Endodermal cell (in vitro differentiated cells): ENCODE measurements around the gene TTC13. TPM values are rescaled to one million over a fixed set of nuclear protein-coding genes. Genes with fewer than 3 reads are reported as not detected.
A peak's percentile ranks its signal among the peaks of the same experiment; 100 is the strongest.

Experiments used
- DNase-seq: peaks from one replicate; pipeline ENCODE4 v3.0.0-alpha.2; 2017
- H3K27ac ChIP-seq: 2 replicates; pipeline ENCODE4 v1.5.1; 2013; ENCODE audit warnings: mild to moderate bottlenecking, low read depth, low read length, moderate library complexity
- H3K27me3 ChIP-seq: 2 replicates; pipeline ENCODE4 v1.6.1; 2013; ENCODE audit warnings: mild to moderate bottlenecking, low read length, moderate library complexity; ENCODE audit not compliant: insufficient read depth, control insufficient read depth, poor library complexity, severe bottlenecking
- H3K36me3 ChIP-seq: 2 replicates; pipeline ENCODE4 v1.7.0; 2013; ENCODE audit warnings: mild to moderate bottlenecking, low read length, moderate library complexity; ENCODE audit not compliant: control insufficient read depth, insufficient read depth
- H3K4me1 ChIP-seq: one replicate; pipeline ENCODE4 v1.7.0; 2013; ENCODE audit warnings: low read length; ENCODE audit not compliant: control insufficient read depth, insufficient read depth
- H3K4me3 ChIP-seq: 2 replicates; pipeline ENCODE4 v1.5.1; 2013; ENCODE audit warnings: mild to moderate bottlenecking, low read length, moderate library complexity
- H3K9ac ChIP-seq: 2 replicates; pipeline ENCODE4 v1.6.1; 2013; ENCODE audit warnings: mild to moderate bottlenecking, low read length, moderate library complexity; ENCODE audit not compliant: poor library complexity, severe bottlenecking; ENCODE audit errors: extremely low read depth
- H3K9me3 ChIP-seq: 2 replicates; pipeline ENCODE4 v1.6.1; 2013; ENCODE audit warnings: mild to moderate bottlenecking, low read length, moderate library complexity; ENCODE audit not compliant: control insufficient read depth
- H3K27ac Mint-ChIP-seq: 2 replicates; pipeline ENCODE4 v1.8.0; 2020; ENCODE audit warnings: mixed read lengths
- H3K27me3 Mint-ChIP-seq: 2 replicates; pipeline ENCODE4 v1.8.0; 2021; ENCODE audit warnings: mild to moderate bottlenecking, mixed read lengths; ENCODE audit not compliant: insufficient read depth
- H3K36me3 Mint-ChIP-seq: 2 replicates; pipeline ENCODE4 v1.8.0; 2020; ENCODE audit warnings: low read depth, mixed read lengths
- H3K4me1 Mint-ChIP-seq: 2 replicates; pipeline ENCODE4 v1.8.0; 2020; ENCODE audit warnings: mixed read lengths
- H3K4me3 Mint-ChIP-seq: 2 replicates; pipeline ENCODE4 v1.8.0; 2020; ENCODE audit warnings: mild to moderate bottlenecking, moderate library complexity, mixed read lengths
- H3K9me3 Mint-ChIP-seq: 2 replicates; pipeline ENCODE4 v1.8.0; 2020; ENCODE audit warnings: mild to moderate bottlenecking, mixed read lengths
- WGBS, 2 experiments: methylation state at CpG; one replicate each; pipeline versions ENCODE4 v1.1.5 to v1.1.7; 2013; ENCODE audit warnings: missing lambda C conversion rate in 2 of 2, mixed read lengths in 1 of 2; ENCODE audit not compliant: insufficient coverage in 1 of 2, insufficient read length in 1 of 2; 5-methylcytosine and 5-hydroxymethylcytosine counted together
- total RNA-seq, 2 donors: library from RNA; stranded (reverse); fragmentation: NEBNext Ultra II Directional in 1 of 2; extraction: Animal tissue kit (Norgen Biotek cat#: 25700) in 1 of 2; gene quantifications; 2 replicates in 1 of 2; 3 replicates in 1 of 2; pipeline ENCODE4 v1.2.1, GENCODE V29; 2021
- TF ChIP-seq, protein P1 (sequence below): fragments of 200-600 bp; sonication (generic); conservative IDR thresholded peaks from 2 replicates; pipeline ENCODE4 v1.5.0; 2021; ENCODE audit warnings: antibody characterized with exemption, mild to moderate bottlenecking

The TTC13 gene
- total RNA-seq, 2 donors from 2014 or later, result 12.4 to 14.5 TPM

DNA sequence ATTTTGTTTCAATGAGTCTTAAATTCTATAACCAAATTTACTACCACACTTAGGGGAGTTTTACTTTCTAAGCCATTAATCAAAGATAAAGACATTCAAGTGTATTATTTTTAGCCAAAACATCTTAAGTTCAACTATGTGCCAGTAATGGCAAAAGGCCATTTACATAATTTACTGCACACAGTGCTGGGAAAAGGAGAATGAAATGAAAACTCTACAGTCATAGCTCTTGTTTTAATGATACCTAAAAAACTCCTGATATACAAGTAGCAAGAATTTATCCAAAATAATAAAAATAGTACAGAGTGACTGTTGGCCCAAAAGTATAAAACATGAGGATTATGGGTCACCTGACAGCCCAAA, 67.9 kb downstream of the TTC13 start:
- H3K4me3 ChIP-seq, result no peak overlapping the region
- no peaks in the 10 kb centered on the region for H3K27me3 ChIP-seq
- Mint-ChIP-seq H3K36me3 (peaks cover 18% of the 10 kb centered on the region), H3K27me3 (peaks cover 1% of the 10 kb centered on the region), H3K27ac (no peak overlapping the region), H3K9me3 (no peaks in the 10 kb centered on the region), H3K4me3 (no peak overlapping the region), H3K4me1 (no peaks in the 10 kb centered on the region)
- TF ChIP-seq, protein P1, sequence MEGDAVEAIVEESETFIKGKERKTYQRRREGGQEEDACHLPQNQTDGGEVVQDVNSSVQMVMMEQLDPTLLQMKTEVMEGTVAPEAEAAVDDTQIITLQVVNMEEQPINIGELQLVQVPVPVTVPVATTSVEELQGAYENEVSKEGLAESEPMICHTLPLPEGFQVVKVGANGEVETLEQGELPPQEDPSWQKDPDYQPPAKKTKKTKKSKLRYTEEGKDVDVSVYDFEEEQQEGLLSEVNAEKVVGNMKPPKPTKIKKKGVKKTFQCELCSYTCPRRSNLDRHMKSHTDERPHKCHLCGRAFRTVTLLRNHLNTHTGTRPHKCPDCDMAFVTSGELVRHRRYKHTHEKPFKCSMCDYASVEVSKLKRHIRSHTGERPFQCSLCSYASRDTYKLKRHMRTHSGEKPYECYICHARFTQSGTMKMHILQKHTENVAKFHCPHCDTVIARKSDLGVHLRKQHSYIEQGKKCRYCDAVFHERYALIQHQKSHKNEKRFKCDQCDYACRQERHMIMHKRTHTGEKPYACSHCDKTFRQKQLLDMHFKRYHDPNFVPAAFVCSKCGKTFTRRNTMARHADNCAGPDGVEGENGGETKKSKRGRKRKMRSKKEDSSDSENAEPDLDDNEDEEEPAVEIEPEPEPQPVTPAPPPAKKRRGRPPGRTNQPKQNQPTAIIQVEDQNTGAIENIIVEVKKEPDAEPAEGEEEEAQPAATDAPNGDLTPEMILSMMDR, result no peak
- H3K36me3 ChIP-seq, result peaks cover 32% of the 10 kb centered on the region
- no peaks in the 10 kb centered on the region for H3K9me3 ChIP-seq
- no peak overlapping the region for H3K9ac ChIP-seq
- H3K4me1 ChIP-seq, result no peaks in the 10 kb centered on the region
- H3K27ac ChIP-seq, result no peak overlapping the region
- no peak for DNase-seq

DNA sequence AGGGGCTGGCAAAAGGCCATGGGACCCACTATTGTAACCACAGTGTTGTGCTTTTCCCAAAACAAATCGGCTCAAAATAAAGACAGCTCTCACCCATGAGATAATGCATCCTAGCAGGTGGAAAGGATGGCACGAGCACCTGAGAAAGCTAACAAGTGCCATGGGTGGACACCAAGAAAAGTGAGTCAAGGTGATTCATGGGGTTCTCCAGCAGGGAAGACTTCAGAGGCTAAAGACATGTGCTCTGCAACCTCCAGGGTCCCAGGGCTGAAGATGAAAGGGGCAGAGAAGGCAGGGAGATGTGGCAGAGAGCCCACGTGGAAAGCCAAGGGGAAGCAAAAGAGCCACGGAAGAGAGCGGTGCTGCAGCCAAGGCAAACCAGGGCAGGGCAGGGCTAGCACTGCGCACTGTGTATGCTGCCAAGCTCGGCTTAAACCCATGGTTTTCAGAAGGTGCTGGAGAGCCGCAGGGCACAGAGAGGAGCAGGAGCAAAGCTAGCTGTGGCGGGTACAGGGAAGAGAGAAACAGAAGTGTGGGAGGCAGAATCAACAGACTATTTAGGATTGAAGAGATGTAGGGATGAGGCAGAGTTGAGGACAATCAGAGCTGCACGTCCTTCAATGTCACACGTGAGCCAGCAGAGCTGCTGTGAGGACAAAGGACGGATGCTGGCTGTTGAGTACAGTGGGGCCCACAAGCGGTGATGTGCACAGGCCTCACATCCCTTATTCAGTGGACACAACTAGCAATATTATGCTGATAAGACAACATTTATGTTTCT, 68.5 kb downstream of the TTC13 start:
- no peaks in the 10 kb centered on the region for H3K9me3 ChIP-seq
- TF ChIP-seq, protein P1, result no peak
- no peak overlapping the region for H3K4me3 Mint-ChIP-seq
- H3K27ac ChIP-seq, result no peak overlapping the region
- WGBS, 2 experiments, result 93 to 95% methylated on average over 11 to 13 of the region's 13 CpGs
- no peak overlapping the region for H3K9ac ChIP-seq
- peaks cover 33% of the 10 kb centered on the region for H3K36me3 ChIP-seq
- H3K27me3 Mint-ChIP-seq, result peaks cover 1% of the 10 kb centered on the region
- no peak overlapping the region for H3K27ac Mint-ChIP-seq
- H3K9me3 Mint-ChIP-seq, result no peaks in the 10 kb centered on the region
- H3K4me3 ChIP-seq, result no peak overlapping the region
- H3K4me1 ChIP-seq, result no peaks in the 10 kb centered on the region
- H3K27me3 ChIP-seq, result no peaks in the 10 kb centered on the region
- H3K36me3 Mint-ChIP-seq, result peaks cover 21% of the 10 kb centered on the region
- H3K4me1 Mint-ChIP-seq, result no peaks in the 10 kb centered on the region
- DNase-seq, result no peak

DNA sequence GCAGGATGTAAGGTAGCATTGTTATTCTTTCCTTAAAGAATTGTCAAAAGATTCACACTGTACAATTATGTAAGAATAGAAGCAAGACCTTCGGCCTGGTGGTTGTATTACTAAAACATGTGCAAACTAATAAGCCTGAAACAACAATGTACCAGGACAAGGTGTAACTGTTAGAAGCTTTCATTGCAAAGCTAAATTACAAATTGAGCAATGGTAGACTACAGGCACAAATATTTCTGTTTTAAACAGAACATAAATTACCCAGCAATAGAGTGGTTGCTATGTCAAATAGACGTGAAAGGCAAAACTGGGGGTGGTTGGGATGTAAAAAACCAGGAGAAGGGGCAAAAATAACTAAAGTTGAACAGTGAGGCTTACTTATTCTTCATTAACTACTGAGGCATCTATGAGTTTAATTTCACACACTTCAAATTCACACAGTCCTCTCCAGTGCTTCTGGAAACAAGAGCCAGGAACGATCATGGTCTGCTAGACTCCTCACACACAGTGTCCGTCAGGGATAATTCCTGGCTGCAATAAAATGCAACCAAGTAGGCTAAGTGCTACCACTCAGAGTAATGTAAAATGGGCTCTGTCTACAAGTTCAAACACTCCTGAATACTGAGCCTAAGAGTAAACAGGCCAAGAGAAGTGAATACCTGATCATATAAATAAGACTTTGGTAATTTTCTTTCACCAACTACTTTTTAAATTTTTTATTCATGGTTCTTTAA, 71.0 kb downstream of the TTC13 start:
- TF ChIP-seq, protein P1, result peak; percentile 10
- H3K27ac Mint-ChIP-seq, result no peak overlapping the region
- no peaks in the 10 kb centered on the region for H3K9me3 Mint-ChIP-seq
- no peaks in the 10 kb centered on the region for H3K4me1 Mint-ChIP-seq
- H3K36me3 Mint-ChIP-seq, result peaks cover 20% of the 10 kb centered on the region
- Histone ChIP-seq H3K27me3 (no peaks in the 10 kb centered on the region), H3K27ac (no peak overlapping the region), H3K9ac (no peak overlapping the region), H3K9me3 (no peaks in the 10 kb centered on the region), H3K4me1 (no peaks in the 10 kb centered on the region), H3K4me3 (no peak overlapping the region), H3K36me3 (peaks cover 35% of the 10 kb centered on the region)
- no peak overlapping the region for H3K4me3 Mint-ChIP-seq
- DNase-seq, result no peak
- 88 to 89% methylated on average over 3 to 4 of the region's 4 CpGs for WGBS, 2 experiments
- H3K27me3 Mint-ChIP-seq, result no peaks in the 10 kb centered on the region
